Spleen (tissue), 7 donors: Measurements from ENCODE around the gene EEF1G.
"Not testable (repeated sequence)": the region's sequence is repeated elsewhere in the genome, so short reads cannot be mapped to it uniquely, and the experiment has no call there.

Experiments used
- POLR2A ChIP-seq, 3 donors: fragments of 450-650 bp; IDR thresholded peaks; one replicate each; pipeline ENCODE4 v1.5.1; 2017; ENCODE audit warnings: antibody characterized with exemption in 3 of 3, mild to moderate bottlenecking in 1 of 3
- POLR2AphosphoS5 ChIP-seq, 3 donors: sonication (generic); formaldehyde crosslinking; IDR thresholded peaks; one replicate each; pipeline ENCODE4 v1.5.1; 2017; ENCODE audit warnings: antibody characterized with exemption in 3 of 3
- TF ChIP-seq, protein P1 (sequence below), 11 experiments: fragments of 200-600 bp in 7 of 11; fragments of 450-650 bp in 4 of 11; sonication (generic) in 4 of 11; IDR thresholded peaks in 8 of 11; conservative IDR thresholded peaks in 3 of 11; 1 replicate in 7 of 11; 2 replicates in 4 of 11; pipeline versions ENCODE4 v1.4.0 to v1.8.0; 2016 to 2021; ENCODE audit warnings: antibody characterized with exemption in 11 of 11, inconsistent platforms in 4 of 11, mild to moderate bottlenecking in 1 of 11
- donor health status: DM: no; HTN: no; CAD: no; lungs with moderate emphysema.
- donor health status: DM: no; HTN: no; CAD: no.
- donor health status: DM: no; HTN: no; CAD: no.

DNA sequence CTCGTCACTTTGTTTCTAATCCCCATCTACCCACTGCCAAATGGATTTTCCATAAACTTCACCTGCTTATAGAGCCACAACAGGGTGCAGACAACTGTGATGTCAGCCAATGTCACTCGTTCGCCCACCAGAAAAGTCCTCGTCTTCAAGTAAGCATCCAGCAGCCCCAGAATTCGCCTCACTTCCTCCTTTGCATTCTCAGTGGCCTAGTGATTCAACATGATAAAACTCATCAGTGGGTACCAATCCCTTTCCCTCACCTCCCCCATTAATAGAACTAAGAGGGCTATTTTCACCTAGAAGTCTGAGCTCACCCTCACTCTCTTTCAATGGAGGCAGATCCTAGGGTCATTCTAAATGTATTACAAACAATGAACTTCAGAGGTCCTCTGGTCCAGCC lies 2.8 kb downstream of the EEF1G start:
- TF ChIP-seq POLR2AphosphoS5, POLR2A (IDR thresholded peaks at IDR 0.05): not testable (repeated sequence)
- TF ChIP-seq, protein P1, sequence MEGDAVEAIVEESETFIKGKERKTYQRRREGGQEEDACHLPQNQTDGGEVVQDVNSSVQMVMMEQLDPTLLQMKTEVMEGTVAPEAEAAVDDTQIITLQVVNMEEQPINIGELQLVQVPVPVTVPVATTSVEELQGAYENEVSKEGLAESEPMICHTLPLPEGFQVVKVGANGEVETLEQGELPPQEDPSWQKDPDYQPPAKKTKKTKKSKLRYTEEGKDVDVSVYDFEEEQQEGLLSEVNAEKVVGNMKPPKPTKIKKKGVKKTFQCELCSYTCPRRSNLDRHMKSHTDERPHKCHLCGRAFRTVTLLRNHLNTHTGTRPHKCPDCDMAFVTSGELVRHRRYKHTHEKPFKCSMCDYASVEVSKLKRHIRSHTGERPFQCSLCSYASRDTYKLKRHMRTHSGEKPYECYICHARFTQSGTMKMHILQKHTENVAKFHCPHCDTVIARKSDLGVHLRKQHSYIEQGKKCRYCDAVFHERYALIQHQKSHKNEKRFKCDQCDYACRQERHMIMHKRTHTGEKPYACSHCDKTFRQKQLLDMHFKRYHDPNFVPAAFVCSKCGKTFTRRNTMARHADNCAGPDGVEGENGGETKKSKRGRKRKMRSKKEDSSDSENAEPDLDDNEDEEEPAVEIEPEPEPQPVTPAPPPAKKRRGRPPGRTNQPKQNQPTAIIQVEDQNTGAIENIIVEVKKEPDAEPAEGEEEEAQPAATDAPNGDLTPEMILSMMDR (IDR thresholded peaks at IDR 0.05 in 8 of 11, conservative IDR thresholded peaks at IDR 0.05 in 3 of 11) = not testable (repeated sequence)
